ENCODE measurements around the gene NRAS. TPM values are rescaled to one million over a fixed set of nuclear protein-coding genes. Genes with fewer than 3 reads are reported as not detected.
A peak's percentile ranks its signal among the peaks of the same experiment; 100 is the strongest.

NRAS gene
- total and polyA plus RNA-seq, 9 of the 15 experiments (the other 6 are each of a cell fraction or from before 2014, with no cell fraction given), result 40.7 to 94.5 (median 75.4) TPM

- TF ChIP-seq CUX1 (CRISPR knock-in tag; IDR thresholded peaks at IDR 0.05), result no peak
- TF ChIP-seq RUNX1 (IDR thresholded peaks at IDR 0.05; ENCODE audit: low read depth), result peak; percentile 86
- no peak for TF ChIP-seq TSC22D4 (tag; IDR thresholded peaks at IDR 0.05)
- TF ChIP-seq HDAC3 (IDR thresholded peaks at IDR 0.05; ENCODE audit: borderline replicate concordance, partially characterized antibody), result no peak
- TF ChIP-seq RBM14 (IDR thresholded peaks at IDR 0.05; ENCODE audit: borderline replicate concordance, insufficient read depth, low read depth, low read length), result 0 out of 2 replicates have a peak, but pooled peaks have one; percentile 73
- TF ChIP-seq ZSCAN29 (IDR thresholded peaks at IDR 0.05), result no peak
- 0 out of 2 replicates have a peak, but pooled peaks have one; percentile 16 for TF ChIP-seq ELF2 (CRISPR knock-in tag; IDR thresholded peaks at IDR 0.05)
- TF ChIP-seq EGR1 (conservative IDR thresholded peaks at IDR 0.05), result peak; percentile 65
- TF ChIP-seq E2F3 (CRISPR knock-in tag; IDR thresholded peaks at IDR 0.05), result 0 out of 2 replicates have a peak, but pooled peaks have one; percentile 32
- TF ChIP-seq NUFIP1 (IDR thresholded peaks at IDR 0.05; ENCODE audit: partially characterized antibody), result no peak
- 0 out of 2 replicates have a peak, but pooled peaks have one; percentile 11 for TF ChIP-seq E2F4 (CRISPR knock-in tag; IDR thresholded peaks at IDR 0.05; ENCODE audit: low read depth)
- TF ChIP-seq U2AF1 (optimal IDR thresholded peaks at IDR 0.05; ENCODE audit: low read depth, low read length), result no peak
- no peak for TF ChIP-seq DLX4 (CRISPR knock-in tag; IDR thresholded peaks at IDR 0.05)
- no peak for TF ChIP-seq ZBTB5 (IDR thresholded peaks at IDR 0.05)
- no peak for TF ChIP-seq FOXA1 (IDR thresholded peaks at IDR 0.05; ENCODE audit: borderline replicate concordance)
- peak; percentile 63 for TF ChIP-seq PCBP1 (IDR thresholded peaks at IDR 0.05; ENCODE audit: low read depth, low read length, poor library complexity, severe bottlenecking)
- TF ChIP-seq SIRT6 (IDR thresholded peaks at IDR 0.05; ENCODE audit: low read depth, low read length), result no peak
Measured at GRCh38 chr1:114757455-114758255, 41.1 kb upstream of the NRAS start, which contains the start of gene CSDE1 (continued).
